Measurements from ENCODE around the gene VAC14.
"Not testable (repeated sequence)": the region's sequence is repeated elsewhere in the genome, so short reads cannot be mapped to it uniquely, and the experiment has no call there.

Gene VAC14

DNA sequence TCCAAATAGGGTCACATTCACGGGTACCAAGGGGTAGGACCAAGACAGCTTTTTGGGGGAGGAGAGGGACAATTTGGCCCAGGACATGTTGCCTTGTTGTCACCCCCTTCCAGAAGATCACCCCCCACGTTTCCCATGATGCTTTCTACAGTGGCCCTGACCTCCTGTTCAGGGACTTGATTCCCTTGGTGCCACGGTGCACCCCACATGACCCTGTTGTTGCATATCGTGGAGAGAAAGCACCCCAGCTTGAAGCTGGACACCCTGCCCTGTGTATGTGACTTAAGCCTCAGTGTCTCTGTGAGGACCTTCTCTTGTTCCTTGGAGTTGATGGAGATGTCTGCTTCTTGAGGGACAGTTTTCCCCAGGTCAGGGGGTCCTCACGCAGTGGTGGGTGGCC, 142.0 kb downstream of the VAC14 start:
- no peak for DNase-seq

DNA sequence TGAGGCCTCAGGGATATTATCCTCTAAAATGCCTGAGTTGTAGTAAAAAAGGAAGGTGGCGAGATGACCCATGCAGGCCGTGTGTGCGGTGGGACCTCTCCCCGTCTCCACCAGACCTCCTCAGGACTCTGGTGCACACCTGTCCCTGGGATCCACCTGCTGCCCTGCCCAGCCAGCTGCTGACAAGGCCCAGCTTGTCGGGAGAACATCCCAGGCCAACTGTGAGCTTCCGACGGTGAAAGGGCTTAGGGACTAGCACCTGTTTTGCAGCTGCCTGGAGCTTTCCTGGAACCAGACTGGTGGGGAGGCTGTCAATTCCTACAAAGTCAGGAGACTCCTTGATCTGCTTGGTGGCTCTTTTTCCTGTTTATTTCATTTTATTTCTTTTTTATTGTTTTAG, 143.0 kb downstream of the VAC14 start:
- no peak for DNase-seq

DNA sequence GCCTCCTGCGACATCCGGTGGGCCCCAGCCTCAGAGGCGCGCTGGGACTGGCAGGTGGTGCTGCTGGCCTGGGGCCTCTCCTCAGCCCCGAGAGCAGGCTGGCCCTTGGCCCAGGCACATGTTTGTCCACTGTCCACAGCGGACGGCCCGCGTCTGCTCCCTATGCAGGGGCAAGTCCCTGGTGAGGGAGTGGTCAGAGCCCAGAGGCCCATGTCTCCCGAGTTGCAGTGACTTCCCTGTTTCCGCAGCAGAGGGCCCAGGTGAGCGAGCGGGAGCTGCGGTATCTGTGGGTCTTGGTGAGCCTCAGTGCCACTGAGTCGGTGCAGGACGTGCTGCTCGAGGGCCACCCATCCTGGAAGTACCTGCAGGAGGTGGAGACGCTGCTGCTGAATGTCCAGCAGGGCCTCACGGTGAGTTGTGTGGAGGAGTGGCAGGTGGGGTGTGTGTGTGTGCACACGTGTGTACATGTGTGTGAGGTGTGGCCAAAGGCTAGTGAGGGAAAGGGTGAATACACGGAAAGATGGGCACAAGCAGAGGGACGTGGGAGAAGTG, 144.2 kb downstream of the VAC14 start:
- DNase-seq, result no peak

- no peak for DNase-seq
Observed at GRCh38 chr16:70656065-70656711, 144.8 kb downstream of the VAC14 start.

GRCh38 chr16:70653809-70654771, 146.9 kb downstream of the VAC14 start:
- peak; percentile 92 to 96 for DNase-seq

- DNase-seq, result no peak
Observed at GRCh38 chr16:70653406-70653805, 147.6 kb downstream of the VAC14 start.

- no peak for DNase-seq
Observed at GRCh38 chr16:70652322-70652721, 148.6 kb downstream of the VAC14 start.

- DNase-seq, result no peak
Observed at GRCh38 chr16:70651524-70651923, 149.4 kb downstream of the VAC14 start.

GRCh38 chr16:70650216-70650615, 150.7 kb downstream of the VAC14 start:
- no peak for DNase-seq

- DNase-seq, result no peak
Observed at GRCh38 chr16:70649300-70649699, 151.7 kb downstream of the VAC14 start.

DNA sequence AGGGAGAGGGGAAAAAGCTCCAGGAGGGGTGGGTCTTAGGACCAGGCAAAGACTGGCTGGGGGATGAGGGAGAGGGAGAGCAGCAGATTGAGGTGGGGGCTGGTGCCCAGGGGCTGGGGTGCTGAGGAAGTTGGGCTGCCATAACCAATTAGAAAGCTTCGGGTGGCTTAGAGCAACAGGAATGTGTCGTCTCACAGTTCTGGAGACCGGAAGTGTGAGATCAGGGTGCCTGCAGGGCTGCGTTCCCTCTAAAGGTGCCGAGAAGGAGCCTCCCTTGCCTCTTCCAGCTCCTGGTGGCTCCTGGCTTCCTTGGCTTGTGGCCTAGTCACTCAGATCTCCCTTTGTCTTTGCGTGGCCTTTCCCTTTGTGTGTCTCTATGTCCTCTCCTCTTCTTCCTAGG, 152.4 kb downstream of the VAC14 start:
- no peak for DNase-seq

DNA sequence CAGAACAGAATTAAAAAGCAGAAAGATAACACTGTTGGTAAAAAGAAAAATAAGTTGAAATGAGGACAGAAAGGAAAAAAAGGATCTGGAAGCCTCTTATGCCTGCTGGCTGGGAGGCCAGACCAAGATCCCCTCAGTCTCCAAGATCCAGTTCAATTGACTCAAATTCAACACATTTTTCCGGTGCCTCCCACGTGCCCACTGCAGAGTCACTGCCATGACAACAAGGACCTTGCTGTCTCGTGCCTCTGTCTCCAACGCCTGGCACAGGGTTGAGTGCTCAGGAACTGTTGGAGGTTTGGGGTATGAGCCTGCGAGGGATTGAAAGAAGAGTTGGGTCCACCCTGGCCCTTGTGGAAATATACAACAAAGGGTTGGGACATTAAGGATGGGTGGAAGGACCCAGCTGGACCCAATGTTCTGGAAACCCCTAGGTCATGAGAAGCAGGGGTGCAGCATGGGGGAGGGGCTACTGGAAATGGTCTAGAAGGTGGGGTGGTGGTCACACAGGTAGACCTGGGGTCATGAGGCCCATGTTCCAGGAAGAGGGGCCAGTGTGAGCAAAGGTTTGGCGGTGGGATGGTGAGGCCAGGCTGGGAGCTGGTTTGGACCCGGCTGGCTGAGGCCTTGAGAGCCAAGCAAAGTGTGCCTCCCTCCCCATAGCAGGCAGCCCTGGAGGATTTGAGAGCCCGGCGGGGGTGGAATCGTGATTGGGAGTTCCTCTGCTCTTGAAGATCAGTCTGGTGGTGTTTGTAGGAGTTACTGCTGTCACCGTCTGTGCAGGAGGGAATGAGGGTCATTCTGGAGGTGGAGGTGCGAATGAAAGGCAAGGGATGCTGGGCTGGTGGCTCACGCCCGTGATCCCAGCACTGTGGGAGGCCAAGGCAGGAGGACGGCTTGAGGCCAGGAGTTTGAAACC, 153.3 kb downstream of the VAC14 start:
- no peak for DNase-seq

GRCh38 chr16:70646260-70647241, 154.4 kb downstream of the VAC14 start, which contains the start of gene IL34:
Gene IL34, plus strand, starts transcription at chr16:70646559. Its CDS starts 389 bp downstream, at chr16:70646948.
- no peak for DNase-seq

- no peak for DNase-seq
Observed at GRCh38 chr16:70644763-70645597, 156.0 kb downstream of the VAC14 start.

- DNase-seq, result not testable (repeated sequence)
Observed at GRCh38 chr16:70643264-70643663, 157.7 kb downstream of the VAC14 start.

GRCh38 chr16:70642633-70643032, 158.3 kb downstream of the VAC14 start:
- no peak for DNase-seq

DNA sequence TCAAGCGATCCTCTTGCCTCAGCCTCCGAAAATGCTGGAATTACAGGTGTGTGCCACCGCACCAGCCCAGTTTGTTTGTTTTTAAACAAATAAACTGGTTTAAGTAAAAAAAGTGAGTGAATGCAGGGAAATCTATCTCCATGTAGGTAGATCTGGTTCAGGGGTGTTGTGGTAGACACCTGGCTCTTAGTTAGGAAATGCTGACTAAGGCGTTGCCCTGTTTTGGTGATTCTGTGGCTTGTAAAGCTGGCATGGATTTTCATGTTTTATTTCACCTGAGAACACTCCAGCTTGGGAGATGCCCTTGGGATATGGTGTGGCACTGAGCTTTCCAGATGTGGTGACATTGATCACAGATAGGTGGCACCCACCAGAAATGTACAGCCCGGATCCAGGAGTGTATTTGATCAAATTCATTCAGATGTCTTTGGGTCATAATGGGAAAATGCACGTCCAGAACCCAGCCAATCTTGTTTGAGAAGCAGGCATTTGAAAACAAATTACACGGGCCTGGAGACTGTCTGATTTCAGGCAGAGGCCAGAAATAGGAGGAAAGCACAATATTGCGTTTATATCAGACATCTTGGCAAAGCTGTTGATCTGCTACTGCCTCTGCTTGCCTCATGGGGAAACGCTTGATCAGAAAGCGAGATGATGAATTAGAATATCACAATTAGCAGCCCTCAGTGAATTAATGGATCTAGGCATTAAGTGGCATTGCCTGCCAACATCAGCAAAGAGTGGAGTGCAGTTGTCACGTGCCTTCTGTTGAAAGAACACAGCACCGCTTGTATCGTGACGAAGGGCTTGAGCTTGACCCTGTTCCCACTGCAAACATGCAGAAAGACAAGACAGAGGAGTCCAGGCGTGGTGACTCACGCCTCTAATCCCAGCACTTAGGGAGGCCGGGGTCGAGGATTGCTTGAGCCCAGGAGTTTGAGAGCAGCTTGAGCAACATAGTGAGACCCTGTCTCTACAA, 161.9 kb downstream of the VAC14 start:
- no peak for DNase-seq
